Measurements from ENCODE around the gene NFIC.
"Not testable (repeated sequence)": the region's sequence is repeated elsewhere in the genome, so short reads cannot be mapped to it uniquely, and the experiment has no call there.

The NFIC gene

GRCh38 chr19:3398114-3398899, 31.9 kb downstream of the NFIC start:
- DNase-seq (ENCODE audit: low spot score) = no peak

DNA sequence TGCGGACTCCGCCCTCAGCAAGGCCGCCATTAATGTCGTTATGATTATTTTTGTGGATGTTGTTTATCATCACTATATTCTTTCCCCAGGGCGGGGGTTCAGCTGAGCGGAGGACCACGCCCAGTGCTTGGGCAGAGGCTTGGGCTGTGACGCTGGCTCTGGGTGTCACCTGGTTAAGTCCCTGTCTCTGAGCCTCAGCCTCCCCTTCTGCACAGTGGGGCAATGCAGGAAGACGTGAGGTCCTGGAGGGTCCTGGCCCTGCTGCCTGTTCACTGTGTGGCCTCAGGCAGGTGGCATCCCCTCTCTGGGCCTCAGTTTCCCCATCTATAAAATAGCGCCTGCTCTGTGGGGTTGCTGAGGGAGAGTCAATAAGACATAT, 32.5 kb downstream of the NFIC start:
- DNase-seq (ENCODE audit: low spot score) = no peak

GRCh38 chr19:3399311-3399710, 32.9 kb downstream of the NFIC start:
- DNase-seq (ENCODE audit: low spot score) = not testable (repeated sequence)

GRCh38 chr19:3401004-3401768, 34.8 kb downstream of the NFIC start:
- DNase-seq (ENCODE audit: low spot score) = no peak

- no peak for DNase-seq (ENCODE audit: low spot score)
Observed at GRCh38 chr19:3402631-3403443, 36.5 kb downstream of the NFIC start.

GRCh38 chr19:3403489-3404323, 37.3 kb downstream of the NFIC start:
- DNase-seq (ENCODE audit: low spot score) = peak; percentile 96

DNA sequence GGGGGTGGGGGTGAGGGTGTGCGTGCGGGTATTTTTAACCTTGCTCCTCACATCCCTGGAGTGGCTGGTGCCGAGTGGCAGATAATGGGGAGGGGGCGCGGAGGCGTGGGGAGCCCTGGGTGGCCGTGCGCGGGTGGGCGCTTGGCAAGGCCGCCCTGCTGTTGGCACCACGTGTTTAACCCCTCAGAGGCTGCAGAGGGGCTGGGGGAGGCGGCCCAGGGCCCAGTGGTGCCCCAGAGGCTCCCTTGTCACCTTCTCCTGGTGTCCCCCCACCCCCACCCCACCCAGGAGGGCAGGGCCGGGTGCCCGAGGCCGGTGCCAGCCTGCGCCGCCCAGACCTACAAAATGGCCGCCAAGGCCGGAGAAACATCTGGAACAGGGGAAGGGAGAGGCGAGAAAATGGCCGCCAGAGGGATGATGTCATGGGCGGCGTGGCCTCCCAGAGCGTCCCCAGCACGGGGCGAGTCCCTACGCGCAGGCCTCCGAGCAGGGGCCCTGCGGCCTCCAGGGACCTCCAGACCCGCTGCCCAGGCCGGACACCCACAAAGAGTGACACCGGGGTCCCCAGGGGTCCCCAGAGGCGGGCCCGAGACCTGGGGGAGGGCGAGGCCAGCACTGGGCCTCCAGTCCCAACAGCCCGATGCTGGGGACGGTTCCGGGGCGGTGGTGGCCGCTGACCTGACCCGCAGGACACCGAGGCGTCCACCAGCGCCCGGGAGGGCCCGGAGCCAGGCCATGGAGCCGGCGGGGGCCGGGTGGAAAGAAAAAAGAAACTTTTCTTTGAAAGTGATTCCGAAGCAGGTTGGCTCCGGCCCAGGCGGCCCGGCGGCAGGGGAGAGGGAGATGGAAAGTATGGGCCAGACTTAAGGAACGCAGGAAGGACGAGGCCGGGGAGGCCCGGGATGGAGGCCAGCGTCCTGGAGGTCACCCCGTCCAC, 38.2 kb downstream of the NFIC start:
- DNase-seq (ENCODE audit: low spot score) = peak; percentile 93

DNA sequence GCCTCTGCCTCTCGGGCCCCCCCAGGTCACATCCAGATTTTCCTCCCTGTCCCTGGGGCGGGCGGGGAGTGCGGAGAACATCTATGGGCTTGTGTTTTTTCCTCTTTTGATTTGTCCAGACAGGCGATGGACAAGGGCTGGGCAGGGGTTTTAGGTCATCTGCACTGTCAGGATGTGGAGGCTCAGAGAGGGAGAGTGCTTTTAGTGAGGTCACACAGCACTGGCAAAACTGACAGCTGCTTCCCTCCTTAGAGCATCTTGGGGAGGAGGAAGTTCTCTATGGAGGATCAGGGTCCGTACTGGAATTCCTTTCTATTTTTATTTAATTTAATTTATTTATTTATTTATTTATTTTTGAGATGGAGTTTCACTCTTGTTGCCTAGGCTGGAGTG, 38.9 kb downstream of the NFIC start:
- DNase-seq (ENCODE audit: low spot score) = no peak

- DNase-seq (ENCODE audit: low spot score) = no peak
Observed at GRCh38 chr19:3406571-3407111, 40.3 kb downstream of the NFIC start.

DNA sequence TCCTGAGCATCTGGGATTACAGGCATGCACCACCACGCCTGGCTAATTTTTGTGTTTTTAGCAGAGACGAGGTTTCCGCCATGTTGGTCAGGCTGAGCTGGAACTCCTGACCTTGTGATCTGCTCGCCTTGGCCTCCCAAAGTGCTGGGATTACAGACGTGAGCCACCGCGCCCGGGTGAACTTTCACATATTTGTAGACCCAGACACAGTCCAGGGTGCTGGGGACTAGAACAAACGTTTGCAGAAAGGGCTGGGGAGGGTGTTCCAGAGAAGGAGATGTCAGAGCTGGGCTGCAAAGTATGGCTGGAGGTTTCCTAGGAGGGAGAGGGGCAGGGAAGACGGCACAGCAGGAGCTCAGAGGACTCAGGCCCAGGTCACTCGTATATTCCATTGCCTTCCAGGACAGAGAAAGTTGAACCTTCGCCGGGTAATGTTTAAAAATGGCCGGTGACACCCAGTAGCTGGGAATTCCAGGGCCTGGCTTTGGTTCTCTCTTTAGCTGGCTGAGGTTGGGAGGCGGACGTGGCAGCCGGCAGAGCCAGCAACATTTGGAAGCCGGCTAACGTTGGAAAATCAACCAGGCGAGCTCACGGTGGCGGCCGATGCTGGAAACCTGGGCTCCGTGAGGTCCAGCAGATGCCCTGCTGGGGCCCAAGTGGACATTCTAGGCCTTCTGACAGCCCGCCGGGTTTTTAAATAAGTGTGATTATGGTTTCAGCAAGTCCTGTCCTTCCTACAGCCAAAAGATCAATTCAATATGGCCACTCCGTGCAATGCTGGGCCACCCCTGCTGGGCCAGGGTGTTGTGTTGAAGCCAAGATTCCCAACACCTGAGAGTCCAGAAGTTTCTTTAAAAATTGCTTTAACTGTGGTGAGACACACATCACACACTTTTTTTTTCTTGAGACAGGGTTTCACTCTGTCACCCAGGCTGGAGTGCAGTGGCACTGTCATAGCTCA, 41.5 kb downstream of the NFIC start:
- DNase-seq (ENCODE audit: low spot score) = no peak

DNA sequence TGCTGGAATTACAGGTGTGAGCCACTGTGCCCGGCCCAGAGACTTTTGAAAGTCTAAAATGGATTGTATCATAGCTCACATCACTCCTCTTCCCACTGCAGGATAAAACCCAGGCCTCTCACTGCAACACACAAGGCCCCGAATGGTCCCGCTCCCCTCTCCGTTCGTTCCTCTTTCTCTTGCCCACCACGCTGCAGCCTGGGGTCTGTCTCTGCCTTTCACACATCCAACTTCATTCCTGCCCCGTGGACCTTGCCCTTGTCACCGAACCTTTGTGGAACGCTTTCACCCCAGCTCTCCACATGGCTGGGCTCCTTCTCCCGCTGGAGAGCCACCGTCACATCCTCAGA, 42.6 kb downstream of the NFIC start:
- no peak for DNase-seq (ENCODE audit: low spot score)

GRCh38 chr19:3409346-3410064, 43.1 kb downstream of the NFIC start:
- no peak for DNase-seq (ENCODE audit: low spot score)

DNA sequence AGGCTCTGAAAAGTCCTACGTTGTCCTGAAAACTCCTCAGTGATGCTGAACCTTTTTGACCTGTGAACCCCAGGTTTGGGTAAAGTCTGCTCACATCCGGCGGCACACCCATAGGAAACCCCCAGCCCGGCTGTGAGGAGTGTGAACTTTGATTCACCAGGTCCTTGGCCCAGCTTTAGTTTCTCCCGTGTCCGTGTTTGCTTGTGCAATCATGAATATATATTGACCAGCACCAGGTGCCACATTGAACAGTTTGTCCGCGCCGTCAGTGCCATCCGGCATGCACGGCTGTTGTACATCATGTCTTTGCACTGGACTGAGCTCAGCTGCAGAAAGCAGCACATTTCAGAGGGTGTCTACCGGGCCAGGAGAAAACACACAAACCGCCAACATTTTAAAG, 45.3 kb downstream of the NFIC start:
- no peak for DNase-seq (ENCODE audit: low spot score)

DNA sequence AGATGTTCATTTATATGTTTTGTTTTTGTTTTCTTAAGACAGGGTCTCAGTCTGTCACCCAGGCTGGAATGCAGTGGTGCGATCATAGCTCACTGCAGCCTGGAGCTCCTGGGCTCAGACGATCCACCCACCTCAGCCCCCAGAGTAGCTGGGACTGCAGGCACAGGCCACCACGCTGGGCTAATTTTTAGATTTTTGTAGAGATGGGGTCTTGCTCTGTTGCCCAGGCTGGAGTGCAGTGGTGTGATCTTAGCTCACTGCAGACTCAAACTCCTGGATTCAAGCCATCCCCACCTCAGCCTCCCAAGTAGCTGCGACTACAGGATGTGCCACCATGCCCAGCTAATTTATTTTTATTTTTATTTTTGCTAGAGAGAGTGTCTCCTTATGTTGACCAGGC, 45.7 kb downstream of the NFIC start:
- DNase-seq (ENCODE audit: low spot score) = no peak

DNA sequence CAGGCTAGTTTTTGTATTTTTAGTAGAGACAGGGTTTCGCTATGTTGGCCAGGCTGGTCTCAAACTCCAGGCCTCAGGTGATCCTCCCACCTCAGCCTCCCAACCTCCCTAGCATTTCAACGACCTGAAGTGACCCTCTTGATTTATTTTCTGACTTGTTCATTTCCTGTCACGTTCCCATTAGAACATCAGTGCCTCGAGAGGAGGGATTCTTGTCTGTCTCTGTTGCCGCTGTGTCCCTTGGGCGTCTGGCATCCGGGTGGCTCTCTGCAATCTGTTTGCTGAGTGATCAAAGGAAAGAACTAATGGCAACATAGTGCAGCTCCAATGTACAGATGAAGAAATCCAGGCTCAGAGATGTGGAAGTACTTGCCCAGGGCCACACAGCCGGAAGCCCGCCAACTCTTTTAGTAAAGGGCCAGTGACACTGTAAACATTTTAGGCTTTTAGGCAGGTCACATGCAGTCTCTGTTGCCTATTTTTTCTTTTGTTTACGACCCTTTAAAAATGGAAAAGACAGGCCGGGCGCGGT, 47.5 kb downstream of the NFIC start:
- no peak for DNase-seq (ENCODE audit: low spot score)

GRCh38 chr19:3415695-3416094, 49.3 kb downstream of the NFIC start:
- DNase-seq (ENCODE audit: low spot score) = no peak

DNA sequence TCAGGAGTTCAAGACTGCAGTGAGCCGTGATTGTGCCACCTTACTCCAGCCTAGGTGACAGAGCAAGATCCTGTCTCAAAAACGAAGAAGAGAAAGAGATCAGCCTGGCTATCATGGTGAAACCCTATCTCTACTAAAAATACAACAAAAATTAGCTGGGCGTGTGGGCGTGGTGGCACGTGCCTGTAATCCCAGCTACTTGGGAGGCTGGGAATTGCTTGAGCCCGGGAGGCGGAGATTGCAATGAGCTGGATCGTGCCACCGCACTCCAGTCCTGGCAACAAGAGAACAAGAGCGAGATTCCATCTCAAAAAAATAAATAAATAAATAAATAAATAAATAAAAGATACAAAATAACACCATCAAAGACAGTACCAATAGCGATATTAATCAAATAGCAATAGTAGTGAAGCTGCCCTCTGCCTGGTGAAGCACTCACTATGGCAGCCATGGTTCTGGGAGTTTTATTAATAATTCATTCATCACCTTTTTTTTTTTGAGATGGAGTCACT, 53.9 kb downstream of the NFIC start:
- DNase-seq (ENCODE audit: low spot score) = no peak
